ENCODE data around the gene WNT1. TPM values are rescaled to one million over a fixed set of nuclear protein-coding genes. Genes with fewer than 3 reads are reported as not detected.

WNT1 gene
- total and polyA plus RNA-seq, 9 of the 15 experiments (the other 6 are each of a cell fraction or from before 2014, with no cell fraction given), result not detected

GRCh38 chr12:48977290-48978281 is 536 bp upstream of the WNT1 start:
- DNase-seq (ENCODE audit: extremely low read depth in 1 of 4, low spot score in 3 of 4) (peak; percentile 79 to 89 (median 86)), FAIRE-seq (no peak), ATAC-seq (peak; percentile 89)
- Histone ChIP-seq H3K4me3 (no peak overlapping the region), H3K36me3 (ENCODE audit: control insufficient read depth, insufficient read depth, low read length) (no peaks in the 10 kb centered on the region), H3K4me1 (replicated peaks in 1 of 2; ENCODE audit: control insufficient read depth in 2 of 2, insufficient read depth in 2 of 2, low read length in 2 of 2) (peaks cover 10 to 56% of the 10 kb centered on the region in 2 experiments; a peak in 4 of 5 replicates), H3K4me2 (ENCODE audit: insufficient read depth, low read length) (peak overlapping the region; percentile 9; the same call in 1 of the 2 replicates), H3K9me3 (replicated peaks; ENCODE audit: control insufficient read depth, insufficient read depth, low read depth, low read length) (no peaks in the 10 kb centered on the region), H2AFZ (ENCODE audit: low read depth, low read length) (peak overlapping the region; percentile 51), H3K79me2 (ENCODE audit: control insufficient read depth, insufficient read depth, low read length) (no peaks in the 10 kb centered on the region), H3K27ac (ENCODE audit: extremely low read depth, low read depth, low read length) (no peak overlapping the region), H4K20me1 (replicated peaks; ENCODE audit: control insufficient read depth, insufficient read depth, low read length) (no peaks in the 10 kb centered on the region; the same call in none of the 2 replicates), H3K27me3 (ENCODE audit: control insufficient read depth in 2 of 2, insufficient read depth in 2 of 2, low read length in 2 of 2) (peaks cover 42 to 49% of the 10 kb centered on the region in 2 experiments; a peak in 4 of 5 replicates), H3K9me1 (ENCODE audit: control insufficient read depth, insufficient read depth, low read length) (peaks cover 3% of the 10 kb centered on the region), H3K9ac (ENCODE audit: insufficient read depth in 1 of 2, low read depth in 2 of 2, low read length in 2 of 2) (0 out of 4 replicates have a peak overlapping the region, but pooled peaks of 1 of the 2 experiments have one; percentile 17)
- BruUV-seq (replicated peaks), result no TSS peak
- intact Hi-C loops (cut with micrococcal nuclease) (loop anchor here (10.0 kb wide), 1 partner anchor 367 kb away; the partner anchor contains the start of gene DNAJC22), in situ Hi-C loops (cut with MboI) (no loop called here)
- ChIA-PET POLR2A (interaction anchor here (0.5 to 1.0 kb wide), 3 partner anchors 34 to 297 kb away, joined by 3 read pairs; no protein-coding TSS in a partner anchor), CTCF (ENCODE audit: low intra/inter-chr PET ratio) (interaction anchor here (0.5 to 1.2 kb wide), 6 partner anchors 11 to 304 kb away, joined by 3 to 5 read pairs (median 4); no protein-coding TSS in a partner anchor)
- 18% methylated on average over 31 of the region's 50 CpGs for WGBS (ENCODE audit: insufficient coverage, low coverage, missing lambda C conversion rate)
- TF ChIP-seq E2F5 (CRISPR knock-in tag; IDR thresholded peaks at IDR 0.05), result 0 out of 2 replicates have a peak, but pooled peaks have one; percentile 28
- TF ChIP-seq CBFA2T2 (conservative IDR thresholded peaks at IDR 0.05), result peak; percentile 37
- TF ChIP-seq SP1 (CRISPR knock-in tag; IDR thresholded peaks at IDR 0.05), result no peak
- peak; percentile 68 for TF ChIP-seq CBFA2T3 (IDR thresholded peaks at IDR 0.05)
- no peak for TF ChIP-seq MCM5 (IDR thresholded peaks at IDR 0.05; ENCODE audit: low read depth)
- peak; percentile 77 for TF ChIP-seq RB1 (IDR thresholded peaks at IDR 0.05; ENCODE audit: low read depth)
- TF ChIP-seq SMC3 (conservative IDR thresholded peaks at IDR 0.05; ENCODE audit: insufficient read depth, low read depth, low read length), result peak; percentile 40; the same call in 1 of the 2 replicates
- peak; percentile 93 for TF ChIP-seq ZBTB7A (IDR thresholded peaks at IDR 0.05; ENCODE audit: borderline replicate concordance, control insufficient read depth, low read depth, low read length)
- TF ChIP-seq NCOA6 (IDR thresholded peaks at IDR 0.05), result peak; percentile 89
- TF ChIP-seq ZFX (CRISPR knock-in tag; IDR thresholded peaks at IDR 0.05), result peak; percentile 57
- peak; percentile 18 to 52; a peak in 3 of 4 replicates for TF ChIP-seq RAD21 (CRISPR knock-in tag; conservative IDR thresholded peaks at IDR 0.05 in 1 of 2, IDR thresholded peaks at IDR 0.05 in 1 of 2)
- TF ChIP-seq KLF16 (IDR thresholded peaks at IDR 0.05), result 0 out of 2 replicates have a peak, but pooled peaks have one; percentile 22
- peak; percentile 94 for TF ChIP-seq TFAP4 (CRISPR knock-in tag; IDR thresholded peaks at IDR 0.05; ENCODE audit: borderline replicate concordance)
- peak; percentile 69 to 99 (median 90) for TF ChIP-seq CTCF (IDR thresholded peaks at IDR 0.05 in 2 of 3, conservative IDR thresholded peaks at IDR 0.05 in 1 of 3; ENCODE audit: insufficient read depth in 2 of 3, low read depth in 1 of 3, low read length in 3 of 3)
- no peak for TF ChIP-seq ZC3H4 (CRISPR knock-in tag; IDR thresholded peaks at IDR 0.05; ENCODE audit: borderline replicate concordance)
- peak; percentile 44; the same call in 1 of the 2 replicates for TF ChIP-seq CXXC5 (CRISPR knock-in tag; IDR thresholded peaks at IDR 0.05)
- TF ChIP-seq CTBP1 (IDR thresholded peaks at IDR 0.05; ENCODE audit: borderline replicate concordance), result 0 out of 2 replicates have a peak, but pooled peaks have one; percentile 20
- TF ChIP-seq TRIM24 (IDR thresholded peaks at IDR 0.05), result no peak

Measured in K562 (cell line).